HCT116 (cell line): ENCODE data around the gene FOXK1. TPM values are rescaled to one million over a fixed set of nuclear protein-coding genes. Genes with fewer than 3 reads are reported as not detected.

Experiments used
- ATAC-seq: fragments of 200-7000 bp; cut with Tn5 transposase; 2 replicates; pipeline ENCODE4 v1.9.1; 2020; ENCODE audit warnings: mild to moderate bottlenecking, moderate library complexity
- BruUV-seq: library from RNA; stranded (reverse); fragments of 400-500 nt; replicated peaks from 2 replicates; lab custom pipeline; 2021; lab: Mats Ljungman, UMichigan
- CTCF ChIA-PET: fragments of 300-600 bp; sonication (Branson Sonifier 250); formaldehyde crosslinking; loops from one replicate; lab custom pipeline; 2021; ENCODE audit warnings: antibody characterized with exemption; lab: Charles Lee
- POLR2A ChIA-PET: fragments of 300-600, 350-600 bp; sonication (Branson Sonifier 250); formaldehyde crosslinking; loops from one replicate; lab custom pipeline; 2021; ENCODE audit warnings: antibody characterized with exemption; lab: Charles Lee
- RAD21 ChIA-PET, 2 experiments: fragments of 300-600 bp; sonication (Branson Sonifier 250); formaldehyde crosslinking; loops; one replicate each; lab custom pipeline; 2023; ENCODE audit warnings: low total read pairs in 2 of 2; ENCODE audit not compliant: uncharacterized antibody in 2 of 2, unreplicated experiment in 2 of 2, low non-redundant PET in 1 of 2; lab: Charles Lee
- DNase-seq: peaks from one replicate; pipeline ENCODE4 v3.0.0-alpha.2; 2010; ENCODE audit warnings: low read depth, low spot score
- H2AFZ ChIP-seq: fragments of 200-600 bp; shearing (Covaris generic), sonication (generic); 2 replicates; pipeline ENCODE4 v1.6.1; 2017; ENCODE audit warnings: low read depth, mixed run types, mixed read lengths, antibody characterized with exemption, low read length; ENCODE audit not compliant: poor library complexity, severe bottlenecking
- H3K27ac ChIP-seq: 2 replicates; pipeline ENCODE4 v1.5.1; 2012; ENCODE audit warnings: low read depth, low read length
- H3K27me3 ChIP-seq: fragments of 200-600 bp; sonication (generic); 2 replicates; pipeline ENCODE4 v1.6.1; 2016; ENCODE audit warnings: mixed run types, low read length, mixed read lengths; ENCODE audit not compliant: insufficient read depth
- H3K36me3 ChIP-seq, 2 experiments: fragments of 200-500 bp in 1 of 2; fragments of 200-600 bp in 1 of 2; sonication (Bioruptor generic) in 1 of 2; sonication (generic) in 1 of 2; 2 replicates each; pipeline versions ENCODE4 v1.5.1 to v1.6.1; 2014 to 2016; ENCODE audit warnings: low read length in 2 of 2, inconsistent platforms in 1 of 2, mixed read lengths in 1 of 2, mixed run types in 1 of 2; ENCODE audit not compliant: insufficient read depth in 2 of 2, control insufficient read depth in 1 of 2
- H3K4me1 ChIP-seq, 2 experiments: fragments of 200-600 bp in 1 of 2; sonication (generic) in 1 of 2; 2 replicates each; pipeline versions ENCODE4 v1.5.1 to v1.6.1; 2012 to 2017; ENCODE audit warnings: low read length in 2 of 2, inconsistent platforms in 1 of 2, mild to moderate bottlenecking in 1 of 2, mixed read lengths in 1 of 2, mixed run types in 1 of 2, moderate library complexity in 1 of 2; ENCODE audit not compliant: insufficient read depth in 2 of 2, control insufficient read depth in 1 of 2
- H3K4me2 ChIP-seq: fragments of 200-600 bp; sonication (generic); 2 replicates; pipeline ENCODE4 v1.6.1; 2017; ENCODE audit warnings: mixed run types, low read length, mixed read lengths
- H3K4me3 ChIP-seq, 2 experiments: fragments of 200-600 bp in 1 of 2; sonication (generic) in 1 of 2; replicated peaks in 1 of 2; 2 replicates each; pipeline ENCODE4 v1.5.1; 2011 to 2016; ENCODE audit warnings: low read length in 2 of 2, control low read depth in 1 of 2, low read depth in 1 of 2, mild to moderate bottlenecking in 1 of 2, mixed read lengths in 1 of 2, mixed run types in 1 of 2
- H3K79me2 ChIP-seq: fragments of 200-600 bp; sonication (generic); 2 replicates; pipeline ENCODE4 v1.6.1; 2017; ENCODE audit warnings: mild to moderate bottlenecking, mixed run types, low read length, moderate library complexity, mixed read lengths; ENCODE audit not compliant: insufficient read depth
- H3K9ac ChIP-seq: fragments of 200-600 bp; sonication (generic); 2 replicates; pipeline ENCODE4 v1.6.1; 2016; ENCODE audit warnings: low read length, mixed read lengths
- H3K9me2 ChIP-seq: fragments of 200-600 bp; sonication (generic), shearing (Covaris generic); 2 replicates; pipeline ENCODE4 v1.6.1; 2017; ENCODE audit warnings: mixed run types, mild to moderate bottlenecking, moderate library complexity; ENCODE audit not compliant: insufficient read depth
- H3K9me3 ChIP-seq, 2 experiments: fragments of 200-500 bp in 1 of 2; fragments of 200-600 bp in 1 of 2; sonication (Bioruptor generic) in 1 of 2; sonication (generic) in 1 of 2; 2 replicates each; pipeline ENCODE4 v1.6.1; 2014 to 2017; ENCODE audit warnings: low read length in 2 of 2, mixed read lengths in 2 of 2, inconsistent platforms in 1 of 2, low read depth in 1 of 2, mild to moderate bottlenecking in 1 of 2, mixed run types in 1 of 2, moderate library complexity in 1 of 2; ENCODE audit not compliant: control insufficient read depth in 1 of 2, insufficient read depth in 1 of 2
- H4K20me1 ChIP-seq: fragments of 200-600 bp; sonication (generic), shearing (Covaris generic); 2 replicates; pipeline ENCODE4 v1.6.1; 2017; ENCODE audit warnings: mixed run types, mild to moderate bottlenecking, moderate library complexity; ENCODE audit not compliant: insufficient read depth
- CBX3 ChIP-seq: IDR thresholded peaks from 2 replicates; pipeline ENCODE4 v1.6.1; 2012; ENCODE audit warnings: low read depth
- EGR1 ChIP-seq: IDR thresholded peaks from 2 replicates; pipeline ENCODE4 v1.6.1; 2012; ENCODE audit warnings: low read depth
- ELF1 ChIP-seq: IDR thresholded peaks from 2 replicates; pipeline ENCODE4 v1.6.1; 2012; ENCODE audit warnings: low read depth, borderline replicate concordance
- EZH2 ChIP-seq: fragments of 200-600 bp; sonication (generic); IDR thresholded peaks from 2 replicates; pipeline ENCODE4 v1.6.1; 2017; ENCODE audit warnings: antibody characterized with exemption, mixed run types
- FOSL1 ChIP-seq: IDR thresholded peaks from 2 replicates; pipeline ENCODE4 v1.6.1; 2012; ENCODE audit warnings: low read depth
- POLR2A ChIP-seq: IDR thresholded peaks from 2 replicates; pipeline ENCODE4 v1.7.0; 2011; ENCODE audit warnings: borderline replicate concordance; ENCODE audit not compliant: insufficient read depth, insufficient read length; ENCODE audit errors: extremely low read depth
- POLR2AphosphoS5 ChIP-seq: IDR thresholded peaks from 2 replicates; pipeline ENCODE4 v1.6.1; 2011; ENCODE audit warnings: mild to moderate bottlenecking, low read depth, low read length, moderate library complexity
- RAD21 ChIP-seq: IDR thresholded peaks from 2 replicates; pipeline ENCODE4 v1.6.1; 2012; ENCODE audit warnings: low read depth, mild to moderate bottlenecking
- SIN3A ChIP-seq: IDR thresholded peaks from 2 replicates; pipeline ENCODE4 v1.6.1; 2012; ENCODE audit warnings: low read depth
- SRF ChIP-seq: IDR thresholded peaks from 2 replicates; pipeline ENCODE4 v1.6.1; 2012; ENCODE audit warnings: low read depth
- TCF7L2 ChIP-seq: IDR thresholded peaks from 2 replicates; pipeline ENCODE4 v1.7.0; 2011; ENCODE audit warnings: borderline replicate concordance, inconsistent platforms; ENCODE audit not compliant: insufficient read depth, insufficient read length; ENCODE audit errors: extremely low read depth
- ZFX ChIP-seq: fragments of 450-650 bp; IDR thresholded peaks from 2 replicates; pipeline ENCODE4 v1.6.1; 2017
- ZNF274 ChIP-seq: fragments of 200-500 bp; sonication (Bioruptor generic); IDR thresholded peaks from 2 replicates; pipeline ENCODE4 v1.6.1; 2014; ENCODE audit warnings: mild to moderate bottlenecking, low read depth, low read length, inconsistent platforms
- intact Hi-C: fragments of 100-400 bp; cut with micrococcal nuclease; formaldehyde crosslinking; loops from 2 replicates; pipeline ENCODE4 v1.10.0; 2022
- total RNA-seq: library from RNA; stranded (reverse); gene quantifications from one replicate; pipeline ENCODE4 v1.2.1, GENCODE V29; 2021; ENCODE audit not compliant: unreplicated experiment
- TF ChIP-seq, protein P1 (sequence below): IDR thresholded peaks from 2 replicates; pipeline ENCODE4 v1.6.1; 2012
- TF ChIP-seq, protein P2 (sequence below): IDR thresholded peaks from 2 replicates; pipeline ENCODE4 v1.6.1; 2012; ENCODE audit warnings: low read depth
- TF ChIP-seq, protein P3 (sequence below): IDR thresholded peaks from 2 replicates; pipeline ENCODE4 v1.6.1; 2012
- TF ChIP-seq, protein P4 (sequence below), 3 experiments: fragments of 200-600 bp in 1 of 3; sonication (generic) in 1 of 3; IDR thresholded peaks in 2 of 3; conservative IDR thresholded peaks in 1 of 3; 2 replicates each; pipeline ENCODE4 v1.5.1; 2012 to 2017; ENCODE audit warnings: low read depth in 2 of 3, low read length in 2 of 3, antibody characterized with exemption in 1 of 3, borderline replicate concordance in 1 of 3, control low read depth in 1 of 3, mild to moderate bottlenecking in 1 of 3, mixed read lengths in 1 of 3, mixed run types in 1 of 3, moderate library complexity in 1 of 3; ENCODE audit not compliant: insufficient read depth in 1 of 3
- TF ChIP-seq, protein P5 (sequence below): IDR thresholded peaks from 2 replicates; pipeline ENCODE4 v1.6.1; 2011; ENCODE audit warnings: mild to moderate bottlenecking, low read length, moderate library complexity; ENCODE audit not compliant: insufficient replicate concordance; ENCODE audit errors: extremely low read depth

FOXK1 gene
- total RNA-seq, 1 experiment from 2014 or later: 60.5 TPM

DNA sequence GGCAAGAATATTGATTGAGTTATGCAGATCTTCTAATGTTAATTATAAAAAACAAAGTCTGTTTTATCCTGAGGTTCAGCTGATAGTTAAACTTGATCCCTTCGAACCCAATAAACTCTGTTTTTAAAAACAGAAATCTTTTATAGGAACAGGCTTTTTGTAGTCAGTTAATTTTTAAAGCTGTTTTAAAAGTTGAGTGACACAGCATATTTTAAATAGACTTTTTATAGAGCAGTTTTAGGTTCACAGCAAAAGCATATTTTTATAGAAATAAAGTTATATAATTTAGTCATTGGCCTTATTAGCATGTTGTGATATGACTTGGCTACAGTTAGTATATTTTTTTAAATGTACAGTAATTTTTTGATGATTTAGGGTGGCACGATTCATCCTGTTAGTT, 11.1 kb downstream of the FOXK1 start:
- intact Hi-C loops: loop anchor here (5.0 kb wide), 1 partner anchor 44 kb away; no protein-coding TSS in a partner anchor
- POLR2A ChIA-PET: no interaction called here

More for the DNA sequence above, 11.1 kb downstream of the FOXK1 start:
- peaks cover 9 to 21% of the 10 kb centered on the region in 2 experiments; a peak in 3 of 4 replicates for H3K4me1 ChIP-seq
- peaks cover 99% of the 10 kb centered on the region for H3K79me2 ChIP-seq
- RAD21 ChIA-PET: no interaction called here
- H3K9ac ChIP-seq: no peak overlapping the region
- CTCF ChIA-PET: no interaction called here
- ATAC-seq: no peak
- no peak overlapping the region for H3K27ac ChIP-seq
- no TSS peak for BruUV-seq
- peaks cover 0 to 5% of the 10 kb centered on the region in 2 experiments; a peak in 1 of 4 replicates for H3K36me3 ChIP-seq
- H3K9me2 ChIP-seq: no peaks in the 10 kb centered on the region
- no peak for DNase-seq
- H4K20me1 ChIP-seq: peaks cover 8% of the 10 kb centered on the region; the same call in 1 of the 2 replicates
- H3K4me3 ChIP-seq: no peak overlapping the region
- H3K27me3 ChIP-seq: no peaks in the 10 kb centered on the region
- no peak overlapping the region for H2AFZ ChIP-seq
- no peaks in the 10 kb centered on the region for H3K9me3 ChIP-seq
- TF ChIP-seq CBX3 (no peak), SRF (no peak), EGR1 (no peak), POLR2A (no peak), ZFX (no peak), EZH2 (no peak), POLR2AphosphoS5 (no peak), ELF1 (no peak), ZNF274 (no peak), SIN3A (no peak), FOSL1 (no peak), TCF7L2 (no peak), RAD21 (no peak)
- TF ChIP-seq, protein P1, sequence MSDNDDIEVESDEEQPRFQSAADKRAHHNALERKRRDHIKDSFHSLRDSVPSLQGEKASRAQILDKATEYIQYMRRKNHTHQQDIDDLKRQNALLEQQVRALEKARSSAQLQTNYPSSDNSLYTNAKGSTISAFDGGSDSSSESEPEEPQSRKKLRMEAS: no peak
- TF ChIP-seq, protein P2, sequence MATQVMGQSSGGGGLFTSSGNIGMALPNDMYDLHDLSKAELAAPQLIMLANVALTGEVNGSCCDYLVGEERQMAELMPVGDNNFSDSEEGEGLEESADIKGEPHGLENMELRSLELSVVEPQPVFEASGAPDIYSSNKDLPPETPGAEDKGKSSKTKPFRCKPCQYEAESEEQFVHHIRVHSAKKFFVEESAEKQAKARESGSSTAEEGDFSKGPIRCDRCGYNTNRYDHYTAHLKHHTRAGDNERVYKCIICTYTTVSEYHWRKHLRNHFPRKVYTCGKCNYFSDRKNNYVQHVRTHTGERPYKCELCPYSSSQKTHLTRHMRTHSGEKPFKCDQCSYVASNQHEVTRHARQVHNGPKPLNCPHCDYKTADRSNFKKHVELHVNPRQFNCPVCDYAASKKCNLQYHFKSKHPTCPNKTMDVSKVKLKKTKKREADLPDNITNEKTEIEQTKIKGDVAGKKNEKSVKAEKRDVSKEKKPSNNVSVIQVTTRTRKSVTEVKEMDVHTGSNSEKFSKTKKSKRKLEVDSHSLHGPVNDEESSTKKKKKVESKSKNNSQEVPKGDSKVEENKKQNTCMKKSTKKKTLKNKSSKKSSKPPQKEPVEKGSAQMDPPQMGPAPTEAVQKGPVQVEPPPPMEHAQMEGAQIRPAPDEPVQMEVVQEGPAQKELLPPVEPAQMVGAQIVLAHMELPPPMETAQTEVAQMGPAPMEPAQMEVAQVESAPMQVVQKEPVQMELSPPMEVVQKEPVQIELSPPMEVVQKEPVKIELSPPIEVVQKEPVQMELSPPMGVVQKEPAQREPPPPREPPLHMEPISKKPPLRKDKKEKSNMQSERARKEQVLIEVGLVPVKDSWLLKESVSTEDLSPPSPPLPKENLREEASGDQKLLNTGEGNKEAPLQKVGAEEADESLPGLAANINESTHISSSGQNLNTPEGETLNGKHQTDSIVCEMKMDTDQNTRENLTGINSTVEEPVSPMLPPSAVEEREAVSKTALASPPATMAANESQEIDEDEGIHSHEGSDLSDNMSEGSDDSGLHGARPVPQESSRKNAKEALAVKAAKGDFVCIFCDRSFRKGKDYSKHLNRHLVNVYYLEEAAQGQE: no peak
- TF ChIP-seq, protein P3, sequence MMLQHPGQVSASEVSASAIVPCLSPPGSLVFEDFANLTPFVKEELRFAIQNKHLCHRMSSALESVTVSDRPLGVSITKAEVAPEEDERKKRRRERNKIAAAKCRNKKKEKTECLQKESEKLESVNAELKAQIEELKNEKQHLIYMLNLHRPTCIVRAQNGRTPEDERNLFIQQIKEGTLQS: no peak
- TF ChIP-seq, protein P4, sequence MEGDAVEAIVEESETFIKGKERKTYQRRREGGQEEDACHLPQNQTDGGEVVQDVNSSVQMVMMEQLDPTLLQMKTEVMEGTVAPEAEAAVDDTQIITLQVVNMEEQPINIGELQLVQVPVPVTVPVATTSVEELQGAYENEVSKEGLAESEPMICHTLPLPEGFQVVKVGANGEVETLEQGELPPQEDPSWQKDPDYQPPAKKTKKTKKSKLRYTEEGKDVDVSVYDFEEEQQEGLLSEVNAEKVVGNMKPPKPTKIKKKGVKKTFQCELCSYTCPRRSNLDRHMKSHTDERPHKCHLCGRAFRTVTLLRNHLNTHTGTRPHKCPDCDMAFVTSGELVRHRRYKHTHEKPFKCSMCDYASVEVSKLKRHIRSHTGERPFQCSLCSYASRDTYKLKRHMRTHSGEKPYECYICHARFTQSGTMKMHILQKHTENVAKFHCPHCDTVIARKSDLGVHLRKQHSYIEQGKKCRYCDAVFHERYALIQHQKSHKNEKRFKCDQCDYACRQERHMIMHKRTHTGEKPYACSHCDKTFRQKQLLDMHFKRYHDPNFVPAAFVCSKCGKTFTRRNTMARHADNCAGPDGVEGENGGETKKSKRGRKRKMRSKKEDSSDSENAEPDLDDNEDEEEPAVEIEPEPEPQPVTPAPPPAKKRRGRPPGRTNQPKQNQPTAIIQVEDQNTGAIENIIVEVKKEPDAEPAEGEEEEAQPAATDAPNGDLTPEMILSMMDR (IDR thresholded peaks at IDR 0.05 in 2 of 3, conservative IDR thresholded peaks at IDR 0.05 in 1 of 3; ENCODE audit: borderline replicate concordance in 1 of 3, insufficient read depth in 1 of 3, low read depth in 2 of 3, low read length in 2 of 3): no peak
- TF ChIP-seq, protein P5, sequence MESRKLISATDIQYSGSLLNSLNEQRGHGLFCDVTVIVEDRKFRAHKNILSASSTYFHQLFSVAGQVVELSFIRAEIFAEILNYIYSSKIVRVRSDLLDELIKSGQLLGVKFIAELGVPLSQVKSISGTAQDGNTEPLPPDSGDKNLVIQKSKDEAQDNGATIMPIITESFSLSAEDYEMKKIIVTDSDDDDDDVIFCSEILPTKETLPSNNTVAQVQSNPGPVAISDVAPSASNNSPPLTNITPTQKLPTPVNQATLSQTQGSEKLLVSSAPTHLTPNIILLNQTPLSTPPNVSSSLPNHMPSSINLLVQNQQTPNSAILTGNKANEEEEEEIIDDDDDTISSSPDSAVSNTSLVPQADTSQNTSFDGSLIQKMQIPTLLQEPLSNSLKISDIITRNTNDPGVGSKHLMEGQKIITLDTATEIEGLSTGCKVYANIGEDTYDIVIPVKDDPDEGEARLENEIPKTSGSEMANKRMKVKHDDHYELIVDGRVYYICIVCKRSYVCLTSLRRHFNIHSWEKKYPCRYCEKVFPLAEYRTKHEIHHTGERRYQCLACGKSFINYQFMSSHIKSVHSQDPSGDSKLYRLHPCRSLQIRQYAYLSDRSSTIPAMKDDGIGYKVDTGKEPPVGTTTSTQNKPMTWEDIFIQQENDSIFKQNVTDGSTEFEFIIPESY: no peak
- no peak overlapping the region for H3K4me2 ChIP-seq
